Peyer's patch (tissue), 4 donors: ENCODE measurements around the gene TMEM209.

ENCODE experiments used
- POLR2A ChIP-seq, 2 donors: fragments of 450-650 bp; IDR thresholded peaks; one replicate each; pipeline ENCODE4 v1.5.1; 2017; ENCODE audit warnings: antibody characterized with exemption in 2 of 2, mild to moderate bottlenecking in 2 of 2, moderate library complexity in 2 of 2
- TF ChIP-seq, protein P1 (sequence below), 6 experiments: fragments of 450-650 bp in 4 of 6; fragments of 200-600 bp in 2 of 6; sonication (generic) in 1 of 6; IDR thresholded peaks; one replicate each; pipeline ENCODE4 v1.5.1; 2017 to 2019; ENCODE audit warnings: antibody characterized with exemption in 6 of 6, mild to moderate bottlenecking in 3 of 6, moderate library complexity in 1 of 6

DNA sequence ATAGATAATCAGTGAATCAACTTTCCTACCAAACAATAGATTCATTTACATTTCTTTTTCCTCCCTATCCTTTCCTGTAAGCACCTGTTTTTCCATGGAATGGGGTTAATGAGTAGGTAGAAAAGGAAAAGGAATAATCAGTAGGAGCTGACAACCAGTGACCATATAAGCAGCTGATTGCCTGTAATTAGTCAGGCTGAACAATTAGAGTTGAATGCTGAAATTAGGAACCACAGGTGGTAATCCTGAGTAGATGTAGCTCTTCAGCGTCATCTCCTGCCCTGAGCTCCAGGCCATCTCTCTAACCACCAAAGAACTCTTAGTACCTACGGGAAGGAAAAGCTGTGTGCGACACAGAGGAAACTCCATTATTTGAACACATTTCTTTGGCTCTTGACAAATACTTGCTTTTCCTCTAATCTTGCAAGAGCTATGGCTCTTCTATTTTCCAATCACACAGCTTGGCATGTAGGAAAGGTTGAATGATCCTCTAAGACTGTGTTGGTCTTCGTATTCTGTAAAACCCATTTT, 71.0 kb downstream of the TMEM209 start:
- TF ChIP-seq, protein P1, sequence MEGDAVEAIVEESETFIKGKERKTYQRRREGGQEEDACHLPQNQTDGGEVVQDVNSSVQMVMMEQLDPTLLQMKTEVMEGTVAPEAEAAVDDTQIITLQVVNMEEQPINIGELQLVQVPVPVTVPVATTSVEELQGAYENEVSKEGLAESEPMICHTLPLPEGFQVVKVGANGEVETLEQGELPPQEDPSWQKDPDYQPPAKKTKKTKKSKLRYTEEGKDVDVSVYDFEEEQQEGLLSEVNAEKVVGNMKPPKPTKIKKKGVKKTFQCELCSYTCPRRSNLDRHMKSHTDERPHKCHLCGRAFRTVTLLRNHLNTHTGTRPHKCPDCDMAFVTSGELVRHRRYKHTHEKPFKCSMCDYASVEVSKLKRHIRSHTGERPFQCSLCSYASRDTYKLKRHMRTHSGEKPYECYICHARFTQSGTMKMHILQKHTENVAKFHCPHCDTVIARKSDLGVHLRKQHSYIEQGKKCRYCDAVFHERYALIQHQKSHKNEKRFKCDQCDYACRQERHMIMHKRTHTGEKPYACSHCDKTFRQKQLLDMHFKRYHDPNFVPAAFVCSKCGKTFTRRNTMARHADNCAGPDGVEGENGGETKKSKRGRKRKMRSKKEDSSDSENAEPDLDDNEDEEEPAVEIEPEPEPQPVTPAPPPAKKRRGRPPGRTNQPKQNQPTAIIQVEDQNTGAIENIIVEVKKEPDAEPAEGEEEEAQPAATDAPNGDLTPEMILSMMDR (IDR thresholded peaks at IDR 0.05): no peak
- TF ChIP-seq POLR2A (IDR thresholded peaks at IDR 0.05): no peak
